Transverse colon (tissue), 4 donors: ENCODE results near the gene IL10RA. TPM values are rescaled to one million over a fixed set of nuclear protein-coding genes. Genes with fewer than 3 reads are reported as not detected.

Source experiments
- total RNA-seq, 4 donors: library from RNA; depleted of rRNA; stranded (reverse); fragments of >200 nt; gene quantifications; one replicate each; pipeline ENCODE4 v1.1.0, GENCODE V29; 2016

The IL10RA gene
- total RNA-seq, 4 donors from 2014 or later: 2.8 to 25.4 (median 18.4) TPM

Other genes with a start within 250 kb of the IL10RA start
- gene DSCAML1, start 189.2 kb upstream of the IL10RA start, total RNA-seq: 1 to 10 TPM; 2.9 to 5.8 (median 3.3) TPM
- gene FXYD2, start 161.7 kb upstream of the IL10RA start, total RNA-seq: 1 to 10 TPM in 2 of 4 donors, under 1 TPM in 1, not detected in 1; 0.64 to 1.2 (median 1.1) TPM
- 10 to 100 TPM; 29.2 to 62.5 (median 46.0) TPM for gene FXYD6, start 109.7 kb upstream of the IL10RA start, total RNA-seq
- gene TMPRSS13, start 57.0 kb upstream of the IL10RA start, total RNA-seq: under 1 TPM in 2 of 4 donors, not detected in 2; 0.27 to 0.79 TPM
- 100 to 1,000 TPM; 224 to 423 (median 248) TPM for gene TMPRSS4, start 90.7 kb downstream of the IL10RA start, total RNA-seq
- gene SMIM35, start 100.6 kb downstream of the IL10RA start, total RNA-seq: not detected
- gene SCN4B, start 166.4 kb downstream of the IL10RA start, total RNA-seq: 1 to 10 TPM in 1 of 4 donors, under 1 TPM in 2, not detected in 1; 0.41 to 1.1 (median 0.75) TPM
- under 1 TPM in 2 of 4 donors, not detected in 2; 0.14 to 0.37 TPM for gene SCN2B, start 190.2 kb downstream of the IL10RA start, total RNA-seq
- 10 to 100 TPM in 2 of 4 donors, 1 to 10 TPM in 2; 3.2 to 15.1 (median 8.0) TPM for gene JAML, start 238.6 kb downstream of the IL10RA start, total RNA-seq